Glomerular endothelial cell (primary cell): Measurements from ENCODE around the gene ANKRD10. TPM values are rescaled to one million over a fixed set of nuclear protein-coding genes. Genes with fewer than 3 reads are reported as not detected.
"Not testable (repeated sequence)": the region's sequence is repeated elsewhere in the genome, so short reads cannot be mapped to it uniquely, and the experiment has no call there.

Source experiments
- DNase-seq: peaks from one replicate; pipeline ENCODE4 v3.0.0-alpha.2; 2011; ENCODE audit warnings: low read depth, low spot score; ENCODE audit errors: extremely low read depth
- total RNA-seq: library from RNA; depleted of rRNA; stranded (reverse); fragments of >200 nt; gene quantifications from 2 replicates; pipeline ENCODE4 v1.2.3, GENCODE V29; 2015

Gene ANKRD10
- total RNA-seq, 1 donor from 2014 or later: 92.9 TPM

DNA sequence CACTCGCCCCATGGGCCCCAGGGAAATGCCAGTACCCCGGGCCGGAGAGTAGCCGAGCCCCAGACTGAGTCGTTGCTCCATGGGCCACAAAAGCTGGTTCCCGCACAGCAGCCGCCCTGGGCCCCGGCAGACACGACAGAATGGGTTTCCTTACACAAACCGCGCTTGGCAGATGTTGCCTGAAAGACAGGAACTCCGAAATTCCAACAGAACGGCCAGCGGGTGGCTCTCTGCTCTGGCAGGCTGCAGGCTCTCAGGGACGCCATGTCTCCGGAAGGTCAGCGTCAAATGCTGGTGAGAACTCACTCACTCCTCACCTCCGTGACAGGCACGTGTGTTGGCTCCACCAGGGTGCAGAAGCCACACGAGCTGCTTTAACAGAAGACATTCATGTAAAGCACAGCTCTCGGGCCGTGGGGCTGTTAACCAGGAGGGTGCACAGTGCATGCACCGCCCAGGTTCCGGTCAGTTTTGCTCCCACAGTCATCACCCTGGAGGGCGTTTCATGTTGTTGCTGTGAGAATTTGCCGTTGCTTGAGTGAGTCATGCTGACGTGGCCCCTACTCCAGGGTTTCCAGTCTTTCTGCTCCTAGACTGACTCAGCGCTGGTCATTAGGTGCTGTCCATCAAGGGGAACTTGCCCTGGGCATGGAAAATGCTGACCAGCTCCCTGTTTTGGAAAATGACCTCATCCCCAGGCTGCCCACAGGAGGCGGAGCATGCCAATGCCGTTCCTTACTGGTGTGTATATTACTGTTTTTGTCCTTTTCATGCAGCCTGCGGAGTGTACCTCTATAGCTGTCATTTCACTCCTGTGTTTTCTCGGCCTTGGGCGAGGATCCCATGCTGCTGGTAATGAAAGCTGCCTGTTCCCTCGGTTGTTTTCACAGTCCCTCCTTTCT is 44.8 kb downstream of the ANKRD10 start:
- DNase-seq: peak; percentile 99

DNA sequence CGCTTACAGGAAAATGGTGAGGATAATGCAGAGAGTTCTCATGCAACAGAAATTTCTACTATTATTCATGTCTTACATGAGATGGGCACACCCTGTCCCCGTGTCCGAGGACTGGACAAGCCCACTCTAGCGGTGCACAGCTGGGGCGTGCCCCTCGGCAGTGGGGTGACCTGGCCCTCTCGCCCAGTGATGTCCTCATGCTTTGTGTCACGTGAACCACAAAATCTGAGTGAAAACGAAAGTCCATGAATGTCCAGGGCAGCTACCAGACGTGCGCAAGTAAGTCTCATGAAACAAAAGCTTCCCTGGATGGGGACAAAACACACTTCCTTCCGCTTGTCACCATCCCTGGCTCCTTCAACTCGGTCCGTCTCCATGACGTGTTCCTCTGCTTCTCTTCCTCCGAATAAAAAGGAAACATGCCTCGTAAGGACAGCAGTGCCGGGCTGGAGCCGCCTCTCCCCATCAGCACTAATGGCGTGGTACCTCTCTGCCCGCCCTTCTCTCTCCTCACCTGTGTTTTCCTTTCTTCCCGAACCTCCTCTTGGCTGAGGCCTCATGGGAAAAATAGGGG is 45.6 kb downstream of the ANKRD10 start:
- peak; percentile 57 for DNase-seq

DNA sequence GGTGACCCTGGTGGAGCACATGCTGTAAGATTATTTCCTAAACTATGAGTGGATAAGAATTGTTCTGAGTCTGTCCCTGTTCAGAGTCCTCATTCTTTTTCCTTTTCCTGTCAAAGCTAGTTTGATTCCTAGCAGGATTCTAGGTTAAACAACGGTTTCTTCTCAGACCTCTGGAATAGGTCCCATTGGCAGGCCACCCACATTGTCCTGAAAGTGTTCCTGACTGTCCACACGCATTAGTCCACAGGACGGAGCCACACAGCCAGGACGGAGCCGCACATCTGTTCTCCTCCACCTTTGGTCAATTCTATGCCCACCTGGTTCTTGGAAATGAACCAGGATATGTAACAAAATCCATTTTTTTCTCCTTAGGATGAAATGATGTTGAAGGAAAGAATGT is 46.1 kb downstream of the ANKRD10 start:
- DNase-seq: no peak

DNA sequence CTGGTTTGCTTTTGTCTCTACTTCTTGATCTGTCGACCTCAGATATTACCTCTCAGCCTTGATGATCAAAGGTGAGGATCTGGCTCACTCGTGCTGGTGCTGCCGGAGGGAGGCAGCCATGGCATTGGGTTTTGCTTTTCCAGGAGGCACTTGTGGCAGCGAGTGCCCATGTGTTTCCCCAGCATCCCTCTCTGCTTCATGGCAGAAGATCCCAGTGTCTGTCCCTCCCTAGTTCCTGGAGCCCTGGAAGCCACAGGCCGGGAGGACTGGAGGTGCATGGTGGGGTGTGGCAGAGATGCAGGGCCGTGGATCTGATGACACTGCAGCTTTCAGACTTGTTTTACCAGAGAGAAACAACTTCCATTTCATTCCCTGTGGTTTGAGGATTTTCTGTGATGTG is 47.5 kb downstream of the ANKRD10 start:
- no peak for DNase-seq

DNA sequence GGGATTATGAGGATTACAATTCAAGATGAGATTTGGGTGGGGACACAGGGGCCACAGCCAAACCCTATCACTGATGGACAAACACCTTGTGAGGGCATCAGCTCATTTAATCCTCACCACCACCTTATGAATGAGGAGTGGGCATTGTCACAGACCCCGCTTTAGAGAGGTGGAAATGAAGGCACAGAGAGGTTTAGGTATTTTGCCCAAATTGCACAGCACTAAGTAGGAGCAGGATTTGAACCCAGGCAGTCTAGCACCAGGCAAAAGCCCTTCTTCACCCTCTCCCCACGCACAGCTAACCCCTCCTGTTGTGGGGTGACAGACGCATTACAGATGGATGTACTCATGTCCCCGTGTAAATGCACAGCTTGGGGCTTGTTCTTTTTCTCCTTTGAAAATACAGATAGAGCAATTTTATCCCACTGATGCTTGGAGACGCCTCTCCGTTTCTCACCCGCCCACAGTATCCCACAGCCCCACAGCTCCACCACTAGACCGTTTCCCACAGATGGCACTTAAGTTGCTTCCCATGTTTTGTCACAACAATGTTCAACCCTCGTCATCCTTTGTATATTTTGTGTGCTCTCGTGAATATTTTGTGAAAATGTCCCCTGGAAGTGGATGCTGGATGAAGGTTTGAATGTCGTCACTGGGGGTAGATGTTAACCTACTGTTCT is 48.2 kb downstream of the ANKRD10 start:
- DNase-seq: no peak

DNA sequence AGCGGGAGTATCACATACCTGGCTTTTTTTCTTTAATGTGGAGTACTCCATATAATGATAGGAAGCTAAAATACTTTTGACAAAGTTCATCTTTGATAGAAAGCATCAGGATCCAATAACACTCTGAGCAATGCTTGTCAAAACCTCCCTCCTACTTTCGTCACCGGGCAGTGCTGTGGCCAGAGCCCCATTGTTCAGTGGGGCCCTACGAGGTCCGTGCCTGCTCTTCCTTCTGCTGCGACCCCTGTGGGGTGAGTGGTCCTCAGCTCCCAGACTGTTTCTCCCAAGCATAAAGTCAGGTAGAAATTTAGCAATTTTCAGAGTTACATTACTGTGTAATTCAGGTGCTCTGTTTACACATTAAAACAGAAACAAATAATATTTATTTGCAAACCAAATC is 51.2 kb downstream of the ANKRD10 start:
- DNase-seq: no peak

DNA sequence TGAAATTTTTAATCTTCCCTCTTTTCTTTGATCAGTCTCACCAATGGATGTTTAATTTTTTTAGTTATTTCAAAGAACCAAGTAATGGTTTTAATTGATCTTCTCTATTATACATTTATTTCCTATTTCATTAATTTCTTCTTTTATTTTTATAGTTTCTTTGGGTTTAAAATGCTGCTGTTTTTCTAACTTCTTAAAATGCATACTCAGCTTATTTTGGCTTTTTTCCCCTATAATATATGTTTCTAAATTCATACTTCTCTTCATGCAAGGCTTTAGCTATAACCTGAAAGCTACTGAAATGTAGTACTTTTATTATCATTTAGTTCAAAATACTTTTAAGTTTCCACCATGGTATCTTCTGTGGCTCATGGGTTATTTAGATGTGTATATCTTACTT is 53.9 kb downstream of the ANKRD10 start:
- no peak for DNase-seq

DNA sequence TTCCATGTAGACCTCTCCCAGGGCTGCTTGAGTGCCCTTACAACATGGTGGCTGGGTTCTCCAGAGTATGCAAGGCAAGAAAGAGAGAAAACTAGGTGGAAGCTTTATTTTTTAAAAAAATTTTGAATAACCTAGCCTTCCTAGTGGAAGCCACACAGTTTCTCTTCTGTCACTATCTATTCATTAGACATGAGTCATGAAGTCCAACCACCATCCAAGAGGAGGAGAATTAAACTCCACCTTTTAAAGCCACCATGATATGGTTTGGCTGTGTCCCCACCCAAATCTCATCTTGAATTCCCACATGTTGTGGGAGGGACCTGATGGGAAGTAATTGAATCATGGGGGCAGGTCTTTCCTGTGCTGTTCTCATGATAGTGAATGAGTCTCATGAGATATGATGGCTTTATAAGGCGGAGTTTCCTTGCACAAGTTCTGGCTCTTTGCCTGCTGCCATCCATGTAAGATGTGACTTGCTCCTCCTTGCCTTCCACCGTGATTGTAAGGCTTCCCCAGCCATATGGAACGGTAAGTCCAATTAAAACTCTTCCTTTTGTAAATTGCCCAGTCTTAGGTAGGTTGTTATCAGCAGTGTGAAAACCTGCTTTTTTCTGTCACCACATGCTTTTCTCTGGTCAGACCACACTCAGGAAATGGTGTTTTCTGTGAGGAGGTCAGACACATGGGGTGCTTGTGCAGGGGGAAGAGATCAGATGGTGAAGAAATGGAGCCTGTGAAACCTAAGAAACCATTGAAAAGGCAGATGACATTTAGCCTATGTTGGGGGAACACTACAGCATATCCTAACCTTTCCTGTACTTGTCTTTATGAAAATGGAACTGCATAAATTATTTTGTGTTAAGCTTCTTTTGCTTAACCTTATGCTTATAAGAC is 57.7 kb downstream of the ANKRD10 start:
- no peak for DNase-seq

DNA sequence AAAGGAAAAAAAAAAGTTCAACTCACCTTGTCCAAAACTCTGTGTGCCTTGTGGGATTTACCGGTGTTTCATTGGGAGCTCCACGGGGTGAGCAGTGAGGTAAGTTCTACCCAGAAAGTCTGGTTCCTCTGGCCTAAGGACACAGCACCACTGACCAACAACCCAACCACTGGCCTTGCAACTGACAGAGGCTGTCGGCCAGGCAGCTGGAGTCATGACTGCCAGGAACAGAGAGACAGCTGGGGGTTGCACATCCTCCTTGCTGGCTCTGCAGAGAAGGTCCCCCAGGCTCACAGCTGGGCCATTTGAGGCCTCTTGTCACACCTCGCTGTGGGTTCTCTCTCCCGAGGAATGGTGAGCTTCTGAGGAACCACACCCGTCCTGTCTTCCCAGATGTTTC is 59.5 kb downstream of the ANKRD10 start:
- DNase-seq: no peak

DNA sequence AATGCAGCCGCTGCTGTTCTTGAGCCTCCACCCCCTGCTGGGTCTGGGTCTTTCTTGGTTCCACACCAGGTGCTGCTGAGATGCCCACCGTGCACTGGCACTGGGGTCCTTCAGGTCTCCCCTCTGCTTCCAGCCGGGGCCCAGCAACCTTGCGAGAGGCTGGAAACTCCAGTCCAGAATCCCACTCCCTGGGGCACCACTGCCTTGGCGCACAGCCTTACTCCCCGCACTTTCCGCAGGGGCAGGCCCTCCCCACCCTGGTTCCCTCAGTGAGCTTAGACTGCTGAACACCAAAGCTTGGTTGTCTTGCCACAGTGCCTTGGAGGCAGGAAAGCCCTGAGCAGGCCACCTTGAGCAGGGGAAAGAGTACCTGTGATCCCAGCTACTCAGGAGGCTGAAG is 60.0 kb downstream of the ANKRD10 start:
- DNase-seq: no peak

DNA sequence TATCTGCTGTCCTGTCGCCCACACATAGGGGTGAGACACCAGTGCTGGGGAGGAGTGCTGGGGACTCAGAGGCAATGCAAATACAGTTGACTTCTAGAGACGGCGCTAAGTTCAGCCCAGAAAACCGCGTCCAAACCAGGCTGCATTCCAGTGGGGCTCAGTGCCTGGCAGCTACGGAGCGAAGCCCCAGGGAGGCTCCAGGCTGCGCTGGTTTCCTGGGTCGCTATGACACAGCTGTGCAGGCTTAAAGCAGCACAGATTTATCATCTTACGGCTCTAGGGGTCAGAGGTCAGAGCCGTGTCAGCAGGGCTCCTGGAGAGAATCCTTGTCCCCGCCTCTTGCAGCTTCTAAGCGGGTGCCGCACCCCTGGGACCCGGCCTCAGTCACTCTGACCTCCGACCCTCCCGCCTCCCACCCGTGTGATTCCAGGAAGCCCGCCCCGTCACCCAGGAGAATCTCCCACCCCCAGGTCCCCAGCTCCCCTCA is 61.6 kb downstream of the ANKRD10 start:
- no peak for DNase-seq

DNA sequence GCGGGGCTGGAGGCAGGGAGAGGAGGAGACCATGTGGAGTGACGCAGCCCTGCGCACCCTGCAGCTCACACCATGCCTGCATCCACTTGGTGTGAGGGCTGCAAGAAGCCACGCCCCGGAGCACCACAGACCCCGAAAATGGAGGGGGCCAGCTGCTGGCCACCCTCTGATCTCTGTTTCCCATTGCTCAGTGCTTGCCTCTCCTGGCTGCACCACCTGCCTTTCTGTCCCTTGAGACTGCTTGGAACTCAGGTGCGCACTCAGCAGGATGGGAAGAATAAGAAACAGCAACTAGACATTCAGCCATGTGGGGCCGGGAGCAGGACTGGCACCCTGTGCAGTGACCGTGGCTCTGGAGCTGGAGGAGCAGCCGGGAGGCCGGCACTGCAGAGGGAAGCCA is 64.0 kb downstream of the ANKRD10 start:
- no peak for DNase-seq

DNA sequence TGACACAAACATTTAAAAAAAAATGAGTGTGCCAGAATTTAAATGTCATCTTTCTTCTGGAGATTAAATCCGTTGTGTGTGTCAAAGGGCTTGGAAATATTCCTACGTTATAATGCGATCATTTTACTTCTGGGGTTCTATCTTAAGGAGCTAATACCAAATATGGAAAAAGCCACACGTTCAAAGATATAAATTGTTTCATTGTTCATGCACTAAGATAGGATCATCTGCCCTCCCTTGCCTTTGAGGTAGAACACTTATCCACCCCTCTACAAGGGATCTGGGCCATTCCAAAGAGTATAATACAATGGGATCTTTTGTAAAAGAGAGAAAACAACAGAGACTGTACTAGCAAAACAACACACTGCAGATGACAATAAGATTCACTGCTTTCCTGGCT is 64.9 kb downstream of the ANKRD10 start:
- no peak for DNase-seq

DNA sequence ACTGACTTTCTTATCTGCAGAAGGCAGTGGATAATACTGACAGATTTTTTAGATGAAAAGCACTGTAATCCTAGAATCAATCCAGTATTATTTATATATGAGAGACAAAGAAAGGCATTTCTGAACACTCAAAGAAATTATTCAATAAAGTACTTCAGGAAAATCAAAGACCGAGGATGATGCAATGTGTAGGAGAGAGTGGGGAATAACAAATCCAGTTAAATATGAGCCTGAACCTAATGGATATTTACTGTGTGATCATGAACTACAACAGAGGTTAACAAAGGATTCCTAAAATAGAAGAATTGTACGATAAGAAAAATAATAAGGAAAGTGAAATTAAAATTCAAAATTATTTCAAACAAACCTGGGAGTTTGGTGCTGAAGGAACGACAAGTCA is 69.3 kb downstream of the ANKRD10 start:
- DNase-seq: no peak

DNA sequence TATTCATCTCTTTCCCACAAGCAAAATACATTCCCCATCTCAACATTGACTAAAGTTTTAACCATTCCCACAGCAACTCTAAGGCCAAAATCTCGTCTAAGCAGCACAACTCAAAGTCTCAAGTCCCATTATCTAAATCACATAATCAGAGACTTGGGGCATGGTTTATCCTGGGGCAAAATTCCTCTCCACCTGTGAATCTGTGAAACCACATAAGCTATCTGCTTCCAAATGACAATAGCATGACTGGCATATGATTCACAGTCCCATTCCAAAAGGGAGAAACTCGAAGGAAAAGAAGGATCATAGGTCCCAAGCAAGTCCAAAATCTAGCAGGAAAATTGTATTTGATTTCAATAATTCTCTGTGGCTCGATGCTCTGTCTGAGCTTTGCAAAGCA is 73.0 kb downstream of the ANKRD10 start:
- no peak for DNase-seq

DNA sequence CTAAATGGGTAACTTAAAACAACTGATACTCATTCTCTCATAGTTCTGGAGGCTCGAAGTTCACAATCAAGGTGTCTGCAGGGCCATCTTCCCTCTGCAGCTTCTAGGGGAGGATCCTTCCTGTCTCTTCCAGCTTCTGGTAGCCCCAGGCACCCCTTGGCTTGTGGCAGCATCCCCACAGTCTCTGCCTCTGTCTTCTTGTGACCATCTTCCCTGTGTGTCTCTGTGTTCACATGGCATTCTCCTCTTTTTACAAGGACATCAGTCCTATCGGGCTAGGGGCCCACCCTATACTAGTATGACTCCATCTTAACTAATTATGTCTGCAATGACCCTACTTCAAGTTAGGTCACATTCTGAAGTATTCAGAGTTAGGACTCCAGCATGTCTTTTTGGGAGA is 73.5 kb downstream of the ANKRD10 start:
- DNase-seq: no peak

DNA sequence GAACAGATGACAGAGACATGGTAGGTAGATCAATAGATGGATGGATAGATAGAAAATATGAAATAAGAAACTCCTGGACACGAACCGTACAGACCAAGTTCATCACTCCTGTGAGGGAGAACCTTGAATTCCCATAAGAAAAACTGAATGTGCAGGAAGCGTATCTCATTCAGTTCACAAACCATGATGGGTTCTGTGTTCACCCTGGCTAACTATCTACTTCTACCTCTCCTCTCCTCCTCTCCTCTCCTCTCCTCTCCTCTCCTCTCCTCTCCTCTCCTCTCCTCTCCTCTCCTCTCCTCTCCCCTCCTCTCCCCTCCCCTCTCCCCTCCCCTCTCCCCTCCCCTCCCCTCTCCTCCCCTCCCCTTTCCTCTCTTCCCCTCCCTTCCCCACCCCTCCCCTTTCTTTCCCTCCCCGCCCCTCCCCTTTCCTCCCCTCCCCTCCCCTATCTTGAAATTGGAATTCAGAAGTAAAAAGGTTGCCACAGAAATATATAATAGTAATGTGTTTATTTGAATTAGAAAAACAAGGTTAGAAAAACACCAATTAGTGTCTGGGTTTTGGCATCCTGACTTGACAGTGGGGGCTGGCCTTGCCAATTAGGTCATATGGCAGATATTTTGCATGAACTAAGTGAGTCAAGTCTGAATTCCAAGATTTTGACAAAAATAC is 75.9 kb downstream of the ANKRD10 start:
- DNase-seq: no peak

DNA sequence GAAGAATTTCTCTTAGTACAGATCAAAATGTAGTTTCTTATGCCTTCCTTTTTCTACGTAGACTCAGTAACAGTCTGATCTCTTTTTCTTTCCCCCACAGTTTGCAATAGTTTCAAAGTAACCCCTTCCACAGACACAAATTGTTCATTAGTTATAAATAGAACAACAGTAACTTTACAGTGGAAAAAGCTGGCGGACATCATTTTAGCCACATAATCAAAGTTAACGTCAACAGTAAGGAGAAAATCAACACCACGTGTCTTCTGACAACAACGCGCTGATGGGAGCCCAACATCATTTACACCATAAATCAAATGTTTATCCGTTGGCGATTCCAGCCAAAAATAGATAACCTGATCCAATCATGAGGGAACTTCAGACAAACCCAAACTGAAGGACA is 76.8 kb downstream of the ANKRD10 start:
- no peak for DNase-seq

DNA sequence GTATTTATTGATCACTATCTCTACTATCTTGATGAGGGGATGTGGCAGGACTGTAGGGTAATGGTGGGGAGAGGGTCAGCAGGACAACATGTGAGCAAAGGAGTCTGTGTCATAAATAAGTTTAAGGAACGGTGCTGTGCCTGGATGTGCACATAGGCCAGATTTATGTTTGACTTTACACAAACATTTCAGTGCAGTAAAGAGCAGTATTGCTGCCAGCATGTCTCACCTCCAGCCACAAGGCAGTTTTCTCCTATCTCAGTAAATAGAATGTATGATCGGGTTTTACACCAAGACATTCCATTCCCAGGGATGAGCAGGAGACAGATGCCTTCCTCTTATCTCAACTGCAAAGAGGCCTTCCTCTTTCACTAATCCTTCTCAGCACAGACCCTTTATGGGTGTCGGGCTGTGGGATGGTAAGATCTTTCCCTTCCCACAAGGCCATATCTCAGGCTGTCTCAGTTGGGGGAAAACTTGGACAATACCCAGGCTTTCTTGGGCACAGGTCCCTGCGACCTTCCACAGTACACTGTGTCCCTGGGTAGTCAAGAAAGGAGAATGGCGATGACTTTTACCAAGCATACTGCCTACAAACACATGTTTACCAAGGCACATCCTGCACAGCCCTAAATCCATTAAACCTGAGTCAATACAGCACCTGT is 77.3 kb downstream of the ANKRD10 start:
- not testable (repeated sequence) for DNase-seq

DNA sequence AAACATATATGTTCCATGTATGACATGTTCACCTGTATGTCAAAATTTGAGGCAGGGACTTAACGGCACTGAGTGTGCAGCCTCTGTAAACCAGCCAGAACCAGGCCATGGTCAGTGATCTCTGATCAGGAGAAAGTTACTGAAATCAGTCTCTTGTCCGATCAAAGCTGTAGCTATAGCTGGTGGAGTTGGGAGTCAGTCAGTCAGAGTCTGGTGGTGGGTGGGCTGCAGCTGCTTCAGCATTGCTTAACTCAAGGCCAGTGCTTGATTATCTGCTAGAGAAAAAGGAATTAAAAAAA is 78.3 kb downstream of the ANKRD10 start:
- no peak for DNase-seq
